Hepatocyte (in vitro differentiated cells): Measurements from ENCODE around the gene PDLIM1.

ENCODE experiments used
- CTCF ChIP-seq: fragments of 200-600 bp; sonication (generic); IDR thresholded peaks from 2 replicates; pipeline ENCODE4 v1.5.1; 2016; ENCODE audit warnings: antibody characterized with exemption, mild to moderate bottlenecking; ENCODE audit not compliant: poor library complexity
- EZH2 ChIP-seq: fragments of 200-600 bp; sonication (generic); IDR thresholded peaks from 2 replicates; pipeline ENCODE4 v1.6.1; 2016; ENCODE audit warnings: antibody characterized with exemption, mild to moderate bottlenecking, borderline replicate concordance

- no peak for TF ChIP-seq CTCF
- TF ChIP-seq EZH2, result no peak
These were observed 2.5 kb downstream of the PDLIM1 start for GRCh38 chr10:95288303-95288702.
